HepG2 (cell line): ENCODE measurements around the gene ENDOU. TPM values are rescaled to one million over a fixed set of nuclear protein-coding genes. Genes with fewer than 3 reads are reported as not detected.

ENCODE experiments used
- ATAC-seq: fragments of 200-7000 bp; cut with Tn5 transposase; 3 replicates; pipeline ENCODE4 v1.9.1; 2020; ENCODE audit warnings: mild to moderate bottlenecking, moderate library complexity
- BruUV-seq: library from RNA; stranded (reverse); fragments of 400-500 nt; replicated peaks from 2 replicates; lab custom pipeline; 2021; lab: Mats Ljungman, UMichigan
- CTCF ChIA-PET: fragments of 300-600 bp; formaldehyde crosslinking; extraction: SDS; loops from one replicate; lab custom pipeline; 2021; ENCODE audit warnings: low total read pairs, inconsistent platforms, low intra/inter-chr PET ratio; lab: Yijun Ruan, JAX
- POLR2A ChIA-PET: fragments of 350-600 bp; sonication (Branson Sonifier 250); formaldehyde crosslinking; loops from one replicate; lab custom pipeline; 2020; ENCODE audit warnings: antibody characterized with exemption, inconsistent platforms; lab: Yijun Ruan, JAX
- DNase-seq: peaks from one replicate; pipeline ENCODE4 v3.0.0-alpha.2; 2015; ENCODE audit warnings: low spot score
- FAIRE-seq: peaks from 3 replicates; lab custom pipeline; 2011; peaks lifted over from hg19 to GRCh38; lab: Jason Lieb, UNC
- H2AFZ ChIP-seq: one replicate; pipeline ENCODE4 v1.6.1; 2011; ENCODE audit warnings: low read length, inconsistent platforms
- H3K27ac ChIP-seq: fragments of 300-600 bp; 3 replicates; pipeline ENCODE4 v1.8.0; 2011; ENCODE audit warnings: mixed run types, mild to moderate bottlenecking, mixed read lengths, low read length, inconsistent platforms; ENCODE audit not compliant: insufficient read depth; ENCODE audit errors: extremely low read length
- H3K27me3 ChIP-seq, 2 experiments: fragments of 200-600 bp in 1 of 2; 2 replicates in 1 of 2; 3 replicates in 1 of 2; pipeline versions ENCODE4 v1.6.0 to v1.8.0; 2011; ENCODE audit warnings: low read length in 2 of 2, mild to moderate bottlenecking in 2 of 2, moderate library complexity in 2 of 2, inconsistent platforms in 1 of 2; ENCODE audit not compliant: insufficient read depth in 2 of 2, control insufficient read depth in 1 of 2
- H3K36me3 ChIP-seq, 2 experiments: fragments of 200-600 bp in 1 of 2; replicated peaks in 1 of 2; 2 replicates in 1 of 2; 3 replicates in 1 of 2; pipeline versions ENCODE4 v1.5.1 to v1.8.0; 2011; ENCODE audit warnings: low read length in 2 of 2, inconsistent platforms in 1 of 2; ENCODE audit not compliant: insufficient read depth in 2 of 2, control insufficient read depth in 1 of 2
- H3K4me1 ChIP-seq: 2 replicates; pipeline ENCODE4 v1.5.1; 2012; ENCODE audit warnings: low read length, inconsistent platforms; ENCODE audit not compliant: insufficient read depth
- H3K4me2 ChIP-seq: 2 replicates; pipeline ENCODE4 v1.6.0; 2011; ENCODE audit warnings: low read depth, low read length, inconsistent platforms
- H3K4me3 ChIP-seq, 3 experiments: fragments of 200-600 bp in 1 of 3; sonication (generic), shearing (Covaris generic) in 1 of 3; replicated peaks in 1 of 3; 2 replicates each; pipeline ENCODE4 v1.5.1; 2011 to 2016; ENCODE audit warnings: low read length in 3 of 3, inconsistent platforms in 2 of 3, low read depth in 2 of 3, mild to moderate bottlenecking in 2 of 3, control low read depth in 1 of 3, mixed read lengths in 1 of 3; ENCODE audit not compliant: insufficient read depth in 1 of 3
- H3K79me2 ChIP-seq: one replicate; pipeline ENCODE4 v1.6.1; 2011; ENCODE audit warnings: low read length, inconsistent platforms; ENCODE audit not compliant: insufficient read depth
- H3K9ac ChIP-seq: 2 replicates; pipeline ENCODE4 v1.6.0; 2011; ENCODE audit warnings: mild to moderate bottlenecking, low read depth, low read length, inconsistent platforms; ENCODE audit not compliant: insufficient read depth
- H3K9me3 ChIP-seq: 2 replicates; pipeline ENCODE4 v1.5.1; 2012; ENCODE audit warnings: mild to moderate bottlenecking, low read length
- H4K20me1 ChIP-seq: 2 replicates; pipeline ENCODE4 v1.6.0; 2011; ENCODE audit warnings: inconsistent platforms, mild to moderate bottlenecking, low read length, moderate library complexity; ENCODE audit not compliant: insufficient read depth
- CEBPB ChIP-seq: IDR thresholded peaks from 2 replicates; pipeline ENCODE4 v1.6.1; 2011; ENCODE audit warnings: low read depth, low read length, improper control_type of control experiment, borderline replicate concordance
- CEBPG ChIP-seq: IDR thresholded peaks from 2 replicates; pipeline ENCODE4 v1.6.1; 2016
- FOXA3 ChIP-seq: IDR thresholded peaks from 2 replicates; pipeline ENCODE4 v1.6.1; 2016; ENCODE audit warnings: missing genetic modification reagents, missing compliant biosample characterization
- IKZF1 ChIP-seq: fragments of 450-650 bp; IDR thresholded peaks from 2 replicates; pipeline ENCODE4 v1.7.1; 2016
- MED1 ChIP-seq: sonication (generic); formaldehyde crosslinking; IDR thresholded peaks from 2 replicates; pipeline ENCODE4 v1.4.0; 2020; ENCODE audit warnings: missing genetic modification reagents
- NAIF1 ChIP-seq: sonication (generic); formaldehyde crosslinking; IDR thresholded peaks from 2 replicates; pipeline ENCODE4 v1.5.0; 2020; ENCODE audit warnings: mild to moderate bottlenecking, missing genetic modification reagents, borderline replicate concordance
- ZNF17 ChIP-seq: sonication (generic); formaldehyde crosslinking; IDR thresholded peaks from 2 replicates; pipeline ENCODE4 v1.5.0; 2020; ENCODE audit warnings: mild to moderate bottlenecking, missing genetic modification reagents
- WGBS: methylation state at CpG from one replicate; pipeline ENCODE4 v1.1.6; 2017; ENCODE audit warnings: low lambda C conversion rate; 5-methylcytosine and 5-hydroxymethylcytosine counted together
- in situ Hi-C: cut with HindIII; loops from 2 replicates; pipeline ENCODE4 v1.10.0; 2017; ENCODE audit warnings: low pct_unique_long_range_greater_than_20kb; ENCODE audit not compliant: extremely low pct_ligation_motif_present
- intact Hi-C: fragments of 100-400 bp; cut with micrococcal nuclease; formaldehyde crosslinking; loops from one replicate; pipeline ENCODE4 v1.10.0; 2022; ENCODE audit not compliant: unreplicated experiment
- polyA plus RNA-seq, 8 experiments: library from polyadenylated mRNA; depleted of rRNA in 3 of 8; stranded (reverse) in 7 of 8; unstranded in 1 of 8; fragments of >200 nt; fragmentation: Illumina TruSeq in 4 of 8; extraction: Trizol in 4 of 8; gene quantifications; 2 replicates each; pipeline versions ENCODE4 v1.2.1 to v1.2.3, GENCODE V29; 2011 to 2016; ENCODE audit warnings: low read depth in 4 of 8, missing spikeins in 1 of 8, mixed read lengths in 1 of 8; ENCODE audit not compliant: insufficient read depth in 1 of 8
- total RNA-seq, 5 experiments: library from RNA; depleted of rRNA; stranded (reverse); fragments of >200 nt; fragmentation: Illumina TruSeq; extraction: Trizol; gene quantifications; 2 replicates each; pipeline ENCODE4 v1.2.3, GENCODE V29; 2016; ENCODE audit warnings: low read depth in 1 of 5
- TF ChIP-seq, protein P1 (sequence below): fragments of 450-650 bp; IDR thresholded peaks from 2 replicates; pipeline ENCODE4 v1.6.1; 2016
- TF ChIP-seq, protein P2 (sequence below), 2 experiments: fragments of 450-650 bp in 1 of 2; sonication (generic) in 1 of 2; formaldehyde crosslinking; IDR thresholded peaks; 2 replicates each; pipeline versions ENCODE4 v1.5.0 to v1.8.0; 2020 to 2022; ENCODE audit warnings: mild to moderate bottlenecking in 1 of 2, missing genetic modification reagents in 1 of 2

ENDOU gene
- total and polyA plus RNA-seq, 2 of the 13 experiments (the other 11 are each of a cell fraction or from before 2014, with no cell fraction given) = not detected

GRCh38 chr12:47769234-47770085 is 44.2 kb upstream of the ENDOU start:
- H3K4me1 ChIP-seq = peaks cover 51% of the 10 kb centered on the region
- CTCF ChIA-PET = no interaction called here

More at GRCh38 chr12:47769234-47770085, 44.2 kb upstream of the ENDOU start:
- POLR2A ChIA-PET = no interaction called here
- BruUV-seq = no TSS peak
- Histone ChIP-seq H3K4me2 (no peak overlapping the region), H3K9ac (no peak overlapping the region), H2AFZ (no peak overlapping the region), H3K4me3 (no peak overlapping the region), H3K9me3 (no peaks in the 10 kb centered on the region), H3K27ac (no peak overlapping the region), H3K27me3 (peaks cover 4 to 14% of the 10 kb centered on the region in 2 experiments; a peak in 4 of 5 replicates), H4K20me1 (no peaks in the 10 kb centered on the region), H3K36me3 (no peaks in the 10 kb centered on the region), H3K79me2 (no peaks in the 10 kb centered on the region)
- 53% methylated on average over 4 of the region's 4 CpGs for WGBS
- no peak for TF ChIP-seq NAIF1 (CRISPR knock-in tag)
- no peak for TF ChIP-seq MED1
- TF ChIP-seq, protein P1, sequence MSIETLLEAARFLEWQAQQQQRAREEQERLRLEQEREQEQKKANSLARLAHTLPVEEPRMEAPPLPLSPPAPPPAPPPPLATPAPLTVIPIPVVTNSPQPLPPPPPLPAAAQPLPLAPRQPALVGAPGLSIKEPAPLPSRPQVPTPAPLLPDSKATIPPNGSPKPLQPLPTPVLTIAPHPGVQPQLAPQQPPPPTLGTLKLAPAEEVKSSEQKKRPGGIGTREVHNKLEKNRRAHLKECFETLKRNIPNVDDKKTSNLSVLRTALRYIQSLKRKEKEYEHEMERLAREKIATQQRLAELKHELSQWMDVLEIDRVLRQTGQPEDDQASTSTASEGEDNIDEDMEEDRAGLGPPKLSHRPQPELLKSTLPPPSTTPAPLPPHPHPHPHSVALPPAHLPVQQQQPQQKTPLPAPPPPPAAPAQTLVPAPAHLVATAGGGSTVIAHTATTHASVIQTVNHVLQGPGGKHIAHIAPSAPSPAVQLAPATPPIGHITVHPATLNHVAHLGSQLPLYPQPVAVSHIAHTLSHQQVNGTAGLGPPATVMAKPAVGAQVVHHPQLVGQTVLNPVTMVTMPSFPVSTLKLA = no peak
- peak; percentile 45; the same call in 1 of the 2 replicates for TF ChIP-seq CEBPB
- peak; percentile 55; the same call in 1 of the 2 replicates for TF ChIP-seq CEBPG (CRISPR knock-in tag)
- TF ChIP-seq IKZF1 = no peak
- no peak for TF ChIP-seq ZNF17 (CRISPR knock-in tag)
- TF ChIP-seq FOXA3 (CRISPR knock-in tag) = peak; percentile 23; the same call in 1 of the 2 replicates
- TF ChIP-seq, protein P2, sequence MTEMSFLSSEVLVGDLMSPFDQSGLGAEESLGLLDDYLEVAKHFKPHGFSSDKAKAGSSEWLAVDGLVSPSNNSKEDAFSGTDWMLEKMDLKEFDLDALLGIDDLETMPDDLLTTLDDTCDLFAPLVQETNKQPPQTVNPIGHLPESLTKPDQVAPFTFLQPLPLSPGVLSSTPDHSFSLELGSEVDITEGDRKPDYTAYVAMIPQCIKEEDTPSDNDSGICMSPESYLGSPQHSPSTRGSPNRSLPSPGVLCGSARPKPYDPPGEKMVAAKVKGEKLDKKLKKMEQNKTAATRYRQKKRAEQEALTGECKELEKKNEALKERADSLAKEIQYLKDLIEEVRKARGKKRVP (CRISPR knock-in tag; IDR thresholded peaks at IDR 0.05) = peak in 1 of 2 experiments; percentile 83; a peak in 2 of 4 replicates
- DNase-seq (peak; percentile 14), ATAC-seq (no peak), FAIRE-seq (no peak)
- in situ Hi-C loops = no loop called here
- intact Hi-C loops = no loop called here
